A673 (cell line): ENCODE results near the gene COQ6.

Experiments used
- EZH2 ChIP-seq: fragments of 200-600 bp; sonication (generic); IDR thresholded peaks from 2 replicates; pipeline ENCODE4 v1.6.1; 2017; ENCODE audit warnings: borderline replicate concordance, low read depth, mild to moderate bottlenecking, mixed read lengths, antibody characterized with exemption, low read length; ENCODE audit not compliant: poor library complexity, severe bottlenecking
- TF ChIP-seq, protein P1 (sequence below): fragments of 300-800, 200-600 bp; sonication (generic); conservative IDR thresholded peaks from 2 replicates; pipeline ENCODE4 v1.5.1; 2017; ENCODE audit warnings: low read depth, mild to moderate bottlenecking, antibody characterized with exemption, low read length, moderate library complexity, mixed read lengths

DNA sequence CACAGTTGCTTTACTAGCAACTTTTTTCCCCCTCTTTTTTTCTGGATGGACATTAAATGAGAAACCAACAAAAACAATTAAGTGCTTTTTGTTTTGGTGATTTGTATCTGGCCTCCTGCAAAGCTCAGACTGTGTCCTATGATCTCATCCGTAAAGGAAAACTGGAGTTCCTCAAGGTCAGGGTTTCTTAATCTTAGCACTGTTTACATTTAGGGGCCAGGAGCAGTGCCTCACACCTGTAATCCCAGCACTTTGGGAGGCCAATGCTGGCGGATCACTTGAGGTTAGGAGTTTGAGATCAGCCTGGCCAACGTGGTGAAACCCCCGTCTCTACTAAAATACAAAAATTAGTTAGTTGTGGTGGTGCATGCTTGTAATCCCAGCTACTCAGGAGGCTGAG is 41.0 kb downstream of the COQ6 start:
- TF ChIP-seq, protein P1, sequence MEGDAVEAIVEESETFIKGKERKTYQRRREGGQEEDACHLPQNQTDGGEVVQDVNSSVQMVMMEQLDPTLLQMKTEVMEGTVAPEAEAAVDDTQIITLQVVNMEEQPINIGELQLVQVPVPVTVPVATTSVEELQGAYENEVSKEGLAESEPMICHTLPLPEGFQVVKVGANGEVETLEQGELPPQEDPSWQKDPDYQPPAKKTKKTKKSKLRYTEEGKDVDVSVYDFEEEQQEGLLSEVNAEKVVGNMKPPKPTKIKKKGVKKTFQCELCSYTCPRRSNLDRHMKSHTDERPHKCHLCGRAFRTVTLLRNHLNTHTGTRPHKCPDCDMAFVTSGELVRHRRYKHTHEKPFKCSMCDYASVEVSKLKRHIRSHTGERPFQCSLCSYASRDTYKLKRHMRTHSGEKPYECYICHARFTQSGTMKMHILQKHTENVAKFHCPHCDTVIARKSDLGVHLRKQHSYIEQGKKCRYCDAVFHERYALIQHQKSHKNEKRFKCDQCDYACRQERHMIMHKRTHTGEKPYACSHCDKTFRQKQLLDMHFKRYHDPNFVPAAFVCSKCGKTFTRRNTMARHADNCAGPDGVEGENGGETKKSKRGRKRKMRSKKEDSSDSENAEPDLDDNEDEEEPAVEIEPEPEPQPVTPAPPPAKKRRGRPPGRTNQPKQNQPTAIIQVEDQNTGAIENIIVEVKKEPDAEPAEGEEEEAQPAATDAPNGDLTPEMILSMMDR, result no peak
- TF ChIP-seq EZH2, result no peak
